Activated naive CD8-positive, alpha-beta T cell treated with anti-CD3 and anti-CD28 coated beads, Interleukin-2, amount 10 ng/mL, durations not matched to agents 7 days and 5 days (primary cell): ENCODE measurements around the gene FAM89B. TPM values are rescaled to one million over a fixed set of nuclear protein-coding genes. Genes with fewer than 3 reads are reported as not detected.

Source experiments
- ATAC-seq: fragments of 150-1000 bp; cut with Tn5 transposase; one replicate; pipeline ENCODE4 v1.10.0; 2021; ENCODE audit warnings: low read depth, moderate library complexity
- POLR2A ChIA-PET: fragments of 350-600 bp; sonication (Branson Sonifier 250); formaldehyde crosslinking; loops from one replicate; lab custom pipeline; 2021; ENCODE audit warnings: antibody characterized with exemption; lab: Charles Lee
- DNase-seq: peaks from one replicate; pipeline ENCODE4 v3.0.0; 2021
- H3K27ac Mint-ChIP-seq: one replicate; pipeline ENCODE4 v1.8.0; 2022; ENCODE audit warnings: mild to moderate bottlenecking, mixed read lengths
- H3K27me3 Mint-ChIP-seq: one replicate; pipeline ENCODE4 v1.8.0; 2022; ENCODE audit warnings: mild to moderate bottlenecking, moderate library complexity, mixed read lengths
- H3K36me3 Mint-ChIP-seq: one replicate; pipeline ENCODE4 v1.8.0; 2021; ENCODE audit warnings: mild to moderate bottlenecking, mixed read lengths
- H3K4me1 Mint-ChIP-seq: one replicate; pipeline ENCODE4 v1.8.0; 2021; ENCODE audit warnings: mixed read lengths
- H3K4me3 Mint-ChIP-seq: one replicate; pipeline ENCODE4 v1.8.0; 2022; ENCODE audit warnings: mild to moderate bottlenecking, moderate library complexity, mixed read lengths
- H3K9me3 Mint-ChIP-seq: one replicate; pipeline ENCODE4 v1.8.0; 2021; ENCODE audit warnings: mixed read lengths
- total RNA-seq, 2 experiments: library from RNA; stranded (reverse); gene quantifications; one replicate each; pipeline ENCODE4 v1.2.3, GENCODE V29; 2021

FAM89B gene
- total RNA-seq, 2 experiments from 2014 or later, result 40.9 to 44.1 TPM

DNA sequence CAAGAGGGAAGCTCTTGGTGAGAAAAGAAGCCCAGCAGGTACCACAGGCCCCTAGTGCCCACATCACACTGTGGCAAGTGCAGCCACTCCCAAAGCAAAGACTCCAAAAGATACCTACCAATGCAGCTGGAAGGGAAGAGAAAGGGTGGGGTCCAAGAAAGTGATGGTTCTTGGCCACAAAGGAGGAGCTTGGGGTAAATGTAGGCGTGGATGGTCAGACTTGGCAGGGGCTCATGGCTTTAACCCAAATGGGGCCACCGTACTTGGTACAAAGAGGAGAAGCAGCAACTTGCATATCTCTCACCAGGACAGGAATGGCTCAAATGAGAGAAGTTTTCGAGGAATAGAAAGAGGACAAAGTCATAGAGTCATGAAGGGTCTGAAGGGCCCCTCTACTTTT is 36.9 kb downstream of the FAM89B start:
- peaks cover 6% of the 10 kb centered on the region for H3K36me3 Mint-ChIP-seq
- H3K27ac Mint-ChIP-seq, result peak overlapping the region; percentile 43
- POLR2A ChIA-PET, result interaction anchor here (0.7 to 1.4 kb wide), 4 partner anchors 14 to 102 kb away, joined by 3 read pairs; partner anchors contain the start of genes FAM89B and KCNK7
- no peaks in the 10 kb centered on the region for H3K9me3 Mint-ChIP-seq
- H3K4me1 Mint-ChIP-seq, result peaks cover 20% of the 10 kb centered on the region
- no peak overlapping the region for H3K4me3 Mint-ChIP-seq
- no peaks in the 10 kb centered on the region for H3K27me3 Mint-ChIP-seq
- ATAC-seq, result no peak
- DNase-seq, result no peak

DNA sequence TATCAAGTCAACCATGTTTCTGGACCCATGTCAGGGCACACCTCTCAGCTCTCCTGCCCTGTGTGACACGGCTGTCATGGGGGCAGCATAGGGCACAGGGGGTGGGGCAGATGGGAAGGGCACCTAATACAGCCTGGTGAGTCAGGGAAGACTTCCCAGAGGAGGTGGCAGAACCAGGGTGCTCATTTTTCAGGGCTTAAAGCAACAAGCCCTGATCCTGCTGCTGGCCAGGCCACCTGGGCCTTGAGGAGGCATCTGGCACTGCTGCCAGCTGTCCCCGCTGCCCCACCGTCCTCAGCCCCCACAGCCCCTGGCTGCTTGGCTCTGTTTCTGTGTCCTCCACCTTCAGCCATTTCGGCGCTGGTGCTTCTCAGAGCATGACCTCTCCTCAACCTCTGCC is 37.3 kb downstream of the FAM89B start:
- Mint-ChIP-seq H3K27ac (peak overlapping the region; percentile 73), H3K27me3 (no peaks in the 10 kb centered on the region), H3K4me1 (peaks cover 20% of the 10 kb centered on the region), H3K36me3 (peaks cover 6% of the 10 kb centered on the region), H3K9me3 (no peaks in the 10 kb centered on the region), H3K4me3 (no peak overlapping the region)
- DNase-seq (no peak), ATAC-seq (no peak)
- POLR2A ChIA-PET, result interaction anchor here (0.5 to 1.8 kb wide), 4 partner anchors 14 to 29 kb away, joined by 3 to 7 read pairs (median 3); partner anchors contain the start of genes KCNK7 and SIPA1

- Mint-ChIP-seq H3K27ac (peak overlapping the region; percentile 73), H3K27me3 (no peaks in the 10 kb centered on the region), H3K9me3 (no peaks in the 10 kb centered on the region), H3K36me3 (peaks cover 6% of the 10 kb centered on the region), H3K4me3 (no peak overlapping the region), H3K4me1 (peaks cover 20% of the 10 kb centered on the region)
- DNase-seq (no peak), ATAC-seq (no peak)
- POLR2A ChIA-PET, result interaction anchor here (1.3 to 1.8 kb wide), 3 partner anchors 13 to 28 kb away, joined by 3 to 7 read pairs (median 4); partner anchors contain the start of gene SIPA1
These were observed 38.1 kb downstream of the FAM89B start for GRCh38 chr11:65610404-65610803.

DNA sequence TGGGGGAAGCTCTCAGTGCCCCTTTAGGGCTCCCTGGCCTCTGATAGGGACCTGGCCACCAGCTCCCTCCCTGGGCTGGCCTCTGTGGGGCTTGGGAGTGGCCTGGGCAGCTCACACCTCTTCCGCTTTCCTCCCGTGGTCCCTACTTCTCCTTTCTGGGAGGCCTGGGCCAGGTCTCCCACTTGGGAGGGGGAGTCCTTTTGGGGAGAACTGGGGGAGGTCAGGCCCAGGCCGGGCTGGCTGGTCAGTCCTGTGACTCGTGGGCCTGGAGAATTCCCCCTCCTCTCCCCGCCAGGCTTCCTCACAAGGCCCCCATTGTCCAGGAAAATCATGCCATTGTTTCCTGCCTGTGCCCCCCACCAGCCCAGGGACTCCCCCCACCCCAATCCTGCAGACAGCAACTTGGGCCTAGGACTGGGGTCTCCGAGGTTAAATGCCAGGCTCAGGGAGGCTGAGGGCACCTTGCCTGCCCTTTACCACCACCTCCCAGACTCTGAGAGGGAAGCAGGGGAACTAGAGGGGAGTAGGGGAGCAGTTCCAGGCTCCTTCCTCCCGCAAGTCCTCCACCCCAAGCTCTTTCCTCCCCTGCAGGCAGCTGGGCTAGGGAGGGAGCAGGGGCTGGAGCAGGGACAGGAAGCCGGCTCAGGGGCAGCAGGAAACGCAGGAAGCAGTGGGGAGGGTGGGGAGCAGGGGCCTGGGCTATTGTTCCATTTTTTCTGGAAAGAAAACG is 38.9 kb downstream of the FAM89B start:
- no peaks in the 10 kb centered on the region for H3K27me3 Mint-ChIP-seq
- peaks cover 20% of the 10 kb centered on the region for H3K4me1 Mint-ChIP-seq
- peak overlapping the region; percentile 52 for H3K4me3 Mint-ChIP-seq
- H3K27ac Mint-ChIP-seq, result peak overlapping the region; percentile 47
- POLR2A ChIA-PET, result interaction anchor here (1.3 to 2.1 kb wide), 3 partner anchors 14 to 42 kb away, joined by 4 to 8 read pairs (median 7); partner anchors contain the start of gene SIPA1
- H3K36me3 Mint-ChIP-seq, result peaks cover 6% of the 10 kb centered on the region
- DNase-seq (no peak), ATAC-seq (no peak)
- no peaks in the 10 kb centered on the region for H3K9me3 Mint-ChIP-seq

DNA sequence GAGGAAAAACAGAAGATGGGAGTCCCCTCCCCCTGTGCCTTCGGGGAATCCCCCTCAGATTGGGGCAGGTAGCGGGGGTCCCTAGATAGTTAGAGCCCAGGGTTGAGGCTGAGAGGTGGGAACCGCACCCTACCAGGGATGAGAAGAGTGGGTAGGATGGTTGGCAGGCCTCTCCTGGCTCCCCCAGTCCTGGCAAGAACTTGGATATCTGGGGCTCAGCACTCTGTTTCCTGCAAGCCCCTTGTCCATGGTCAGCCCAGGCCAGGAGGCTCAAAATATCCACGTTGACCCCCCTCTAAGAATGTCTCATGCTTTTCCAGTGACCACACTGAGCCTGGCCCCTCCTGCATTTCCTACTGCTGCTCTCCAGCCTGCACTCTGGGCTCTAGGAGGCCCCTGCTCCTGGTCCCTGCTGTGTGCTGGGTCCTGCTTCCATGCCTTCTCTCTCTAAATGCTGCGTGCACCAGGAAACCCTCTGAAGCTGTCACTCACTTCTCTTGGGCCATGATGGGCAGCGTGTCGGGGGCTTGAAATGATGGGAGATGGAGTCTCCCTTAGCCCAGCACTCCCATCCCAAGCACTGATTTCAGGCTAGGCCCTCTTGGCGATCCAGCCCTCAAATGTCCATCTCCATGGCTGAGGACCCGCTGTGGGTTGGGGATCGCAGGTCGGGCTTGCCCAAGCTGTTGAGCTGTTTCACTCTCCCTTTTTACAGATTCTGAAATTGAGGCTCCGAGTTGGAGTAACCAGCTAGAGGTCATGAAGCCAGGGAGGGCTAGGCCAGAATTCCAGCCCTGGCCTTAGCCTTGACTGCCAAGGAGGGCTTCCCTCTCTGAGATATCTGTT is 39.6 kb downstream of the FAM89B start:
- peak overlapping the region; percentile 90 for H3K27ac Mint-ChIP-seq
- peak overlapping the region; percentile 96 for H3K4me3 Mint-ChIP-seq
- POLR2A ChIA-PET, result interaction anchor here (0.5 to 2.1 kb wide), 6 partner anchors 8 to 248 kb away, joined by 3 to 8 read pairs (median 4); partner anchors contain the start of gene RELA

GRCh38 chr11:65612691-65613090 is 40.4 kb downstream of the FAM89B start:
- no peaks in the 10 kb centered on the region for H3K27me3 Mint-ChIP-seq
- no peak for ATAC-seq
- POLR2A ChIA-PET, result interaction anchor here (0.5 to 2.8 kb wide), 10 partner anchors 9 to 247 kb away, joined by 3 to 13 read pairs (median 4); partner anchors contain the start of genes RELA and ZNRD2
- no peak for DNase-seq
- H3K4me3 Mint-ChIP-seq, result peak overlapping the region; percentile 96
- H3K36me3 Mint-ChIP-seq, result peaks cover 11% of the 10 kb centered on the region
- no peaks in the 10 kb centered on the region for H3K9me3 Mint-ChIP-seq
- H3K4me1 Mint-ChIP-seq, result peaks cover 28% of the 10 kb centered on the region
- H3K27ac Mint-ChIP-seq, result peak overlapping the region; percentile 90

More for the DNA sequence above, 39.6 kb downstream of the FAM89B start:
- peaks cover 8% of the 10 kb centered on the region for H3K36me3 Mint-ChIP-seq
- H3K4me1 Mint-ChIP-seq, result peaks cover 27% of the 10 kb centered on the region
- no peak for ATAC-seq
- H3K9me3 Mint-ChIP-seq, result no peaks in the 10 kb centered on the region
- no peaks in the 10 kb centered on the region for H3K27me3 Mint-ChIP-seq
- DNase-seq, result no peak

DNA sequence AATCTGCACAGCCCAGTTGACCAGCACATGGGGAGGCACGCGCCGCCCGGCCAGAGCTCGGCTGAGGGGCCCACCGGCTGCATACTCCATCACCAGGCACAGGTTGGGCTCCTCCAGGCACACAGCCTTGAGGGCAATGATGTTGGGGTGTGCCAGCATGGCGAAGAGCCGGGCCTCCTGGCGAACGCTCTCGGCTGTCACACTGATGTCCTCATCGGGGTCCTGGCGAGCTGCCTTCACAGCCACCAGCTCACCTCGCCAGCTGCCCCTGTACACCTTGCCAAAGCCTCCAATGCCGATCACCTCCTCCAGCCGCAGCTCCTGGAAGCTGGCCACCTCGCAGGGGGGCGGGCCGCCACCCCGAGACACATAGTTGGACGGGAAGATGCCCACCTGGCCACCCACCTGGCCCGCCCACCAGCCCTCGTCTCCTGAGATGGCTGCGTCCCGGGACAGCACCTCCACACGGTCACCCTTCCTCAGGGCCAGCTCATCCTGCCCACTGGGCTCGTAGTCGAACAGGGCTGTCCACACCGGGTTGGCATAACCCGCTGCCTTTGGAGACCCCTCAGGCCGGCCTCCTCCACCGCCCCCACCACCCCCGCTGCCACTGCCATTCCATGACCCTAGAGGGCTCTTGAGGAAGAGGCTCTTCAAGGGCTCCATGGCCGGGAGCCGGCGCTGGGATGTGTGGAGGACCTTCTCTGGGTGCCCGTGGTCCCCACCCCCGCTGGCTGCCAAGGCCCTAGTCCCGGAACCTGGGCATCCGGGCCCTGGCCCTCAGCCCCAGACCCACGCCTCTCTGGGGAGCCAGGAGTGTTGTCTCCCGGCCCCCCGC is 41.0 kb downstream of the FAM89B start:
- H3K9me3 Mint-ChIP-seq, result no peaks in the 10 kb centered on the region
- H3K36me3 Mint-ChIP-seq, result peaks cover 11% of the 10 kb centered on the region
- H3K4me1 Mint-ChIP-seq, result peaks cover 28% of the 10 kb centered on the region
- H3K4me3 Mint-ChIP-seq, result peak overlapping the region; percentile 96
- H3K27me3 Mint-ChIP-seq, result no peaks in the 10 kb centered on the region
- DNase-seq (no peak), ATAC-seq (no peak)
- H3K27ac Mint-ChIP-seq, result peak overlapping the region; percentile 96
- POLR2A ChIA-PET, result interaction anchor here (0.5 to 4.6 kb wide), 13 partner anchors 9 to 246 kb away, joined by 3 to 25 read pairs (median 5); partner anchors contain the start of genes FAM89B, RELA and ZNRD2

DNA sequence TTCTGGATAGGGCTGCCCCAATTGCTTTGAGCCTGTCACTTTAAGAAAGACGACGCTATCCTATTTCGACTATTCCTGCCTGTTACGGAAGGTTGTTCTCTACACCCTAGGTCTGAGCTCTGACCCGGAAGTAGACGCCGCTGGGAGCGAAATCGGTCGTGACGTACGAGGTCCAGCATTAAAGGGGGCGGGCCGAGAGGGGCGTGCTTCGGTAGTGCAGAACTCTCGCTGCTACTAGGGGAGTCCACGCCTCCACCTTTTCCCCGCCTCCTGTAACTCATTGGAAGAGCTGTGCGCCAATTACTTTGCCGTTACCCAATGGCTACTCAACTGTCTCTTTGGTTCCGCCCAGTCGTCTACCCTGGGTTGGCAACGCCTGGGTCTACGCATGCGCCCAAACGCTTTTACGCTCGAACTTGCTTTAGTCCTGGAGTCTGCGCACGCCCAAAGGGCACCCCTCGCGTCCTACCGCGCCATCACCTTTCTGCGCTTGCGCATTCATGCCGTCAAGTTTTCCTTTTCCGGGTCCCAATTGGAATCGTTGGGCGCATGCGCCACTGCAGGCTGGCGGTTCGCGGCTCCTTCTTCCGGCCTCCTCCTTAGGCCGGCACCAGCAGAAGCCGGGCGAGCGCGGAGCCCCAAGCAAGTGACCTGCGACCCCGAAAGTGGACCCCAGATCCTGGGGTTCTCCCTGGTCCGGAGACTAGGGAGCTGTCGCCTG is 43.1 kb downstream of the FAM89B start, which contains the start of gene PCNX3:
Gene PCNX3 (plus strand): TSS at position 548 of the 721 bp plus-strand sequence. CDS start 536 bp downstream, outside the sequence.
- Mint-ChIP-seq H3K27me3 (no peaks in the 10 kb centered on the region), H3K4me1 (peaks cover 22% of the 10 kb centered on the region), H3K9me3 (no peaks in the 10 kb centered on the region), H3K36me3 (peaks cover 12% of the 10 kb centered on the region), H3K27ac (peak within 1 kb of the TSS; percentile 96), H3K4me3 (peak within 1 kb of the TSS; percentile 97)
- ATAC-seq (peak; percentile 85), DNase-seq (peak; percentile 97)
- POLR2A ChIA-PET, result interaction anchor here (0.5 to 4.6 kb wide), 32 partner anchors 10 to 1786 kb away, joined by 3 to 36 read pairs (median 5); partner anchors contain the start of genes BANF1, CCDC85B, EHBP1L1 and EIF1AD

DNA sequence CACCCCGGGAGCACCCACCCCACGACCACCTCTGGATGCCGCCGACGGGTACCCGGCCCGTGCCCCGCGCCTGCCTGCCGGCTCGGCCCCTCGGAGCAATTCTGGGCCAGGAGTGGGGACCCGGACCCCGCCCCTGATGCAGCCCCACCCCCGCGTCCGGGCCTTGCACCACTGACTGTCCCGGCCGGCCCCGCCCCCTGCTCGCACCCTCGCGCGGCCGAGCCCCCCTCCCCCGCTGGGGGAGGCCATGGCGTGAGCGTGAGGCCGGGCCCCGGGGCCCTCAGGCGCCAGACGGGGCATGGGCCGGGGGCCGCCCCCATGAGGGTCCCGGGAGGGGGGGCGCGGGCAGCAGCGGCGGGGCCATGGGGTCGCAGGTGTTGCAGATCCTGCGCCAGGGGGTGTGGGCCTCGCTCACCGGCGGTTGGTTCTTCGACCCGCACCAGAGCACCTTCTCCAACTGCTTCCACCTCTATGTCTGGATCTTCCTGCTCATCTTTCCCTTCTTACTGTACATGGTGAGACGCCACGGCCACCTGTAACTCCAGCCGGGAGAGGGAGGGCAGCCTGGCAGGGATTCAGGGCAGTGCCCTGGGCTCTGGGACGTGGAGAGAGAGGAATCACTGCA is 43.7 kb downstream of the FAM89B start:
- peak overlapping the region; percentile 96 for H3K27ac Mint-ChIP-seq
- ATAC-seq, result no peak
- POLR2A ChIA-PET, result interaction anchor here (0.7 to 4.6 kb wide), 22 partner anchors 9 to 436 kb away, joined by 3 to 36 read pairs (median 6); partner anchors contain the start of genes BANF1, CCDC85B, EHBP1L1 and EIF1AD
- peaks cover 13% of the 10 kb centered on the region for H3K36me3 Mint-ChIP-seq
- DNase-seq, result no peak
- H3K4me3 Mint-ChIP-seq, result peak overlapping the region; percentile 97
- H3K4me1 Mint-ChIP-seq, result peaks cover 21% of the 10 kb centered on the region
- H3K9me3 Mint-ChIP-seq, result no peaks in the 10 kb centered on the region
- H3K27me3 Mint-ChIP-seq, result no peaks in the 10 kb centered on the region

DNA sequence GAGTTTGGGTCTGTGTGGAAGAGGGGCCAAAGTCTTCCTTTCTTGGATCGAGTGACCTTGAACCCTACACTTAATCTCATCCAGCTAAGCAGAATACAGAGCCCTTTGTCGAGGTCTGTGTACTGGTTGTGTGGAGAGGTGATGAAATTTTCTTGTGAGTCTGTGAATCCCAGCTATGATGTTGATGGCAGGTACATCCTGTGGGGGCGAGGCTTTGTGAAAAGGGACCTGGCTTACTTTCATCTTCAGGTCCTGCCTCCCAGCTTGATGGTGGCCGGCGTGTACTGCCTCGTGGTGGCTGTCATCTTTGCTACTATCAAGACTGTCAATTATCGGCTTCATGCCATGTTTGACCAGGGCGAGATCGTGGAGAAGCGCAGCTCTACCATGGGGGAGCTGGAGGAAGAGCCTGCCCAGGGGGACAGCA is 44.2 kb downstream of the FAM89B start:
- no peak for DNase-seq
- peaks cover 15% of the 10 kb centered on the region for H3K36me3 Mint-ChIP-seq
- peak overlapping the region; percentile 94 for H3K27ac Mint-ChIP-seq
- POLR2A ChIA-PET, result interaction anchor here (0.7 to 4.6 kb wide), 9 partner anchors 9 to 242 kb away, joined by 3 to 25 read pairs (median 4); partner anchors contain the start of genes EHBP1L1, FAM89B and SIPA1
- ATAC-seq, result no peak
- peaks cover 20% of the 10 kb centered on the region for H3K4me1 Mint-ChIP-seq
- peak overlapping the region; percentile 97 for H3K4me3 Mint-ChIP-seq
- no peaks in the 10 kb centered on the region for H3K9me3 Mint-ChIP-seq
- H3K27me3 Mint-ChIP-seq, result no peaks in the 10 kb centered on the region
